ENCODE results near the gene TBC1D10A.

TBC1D10A gene

DNA sequence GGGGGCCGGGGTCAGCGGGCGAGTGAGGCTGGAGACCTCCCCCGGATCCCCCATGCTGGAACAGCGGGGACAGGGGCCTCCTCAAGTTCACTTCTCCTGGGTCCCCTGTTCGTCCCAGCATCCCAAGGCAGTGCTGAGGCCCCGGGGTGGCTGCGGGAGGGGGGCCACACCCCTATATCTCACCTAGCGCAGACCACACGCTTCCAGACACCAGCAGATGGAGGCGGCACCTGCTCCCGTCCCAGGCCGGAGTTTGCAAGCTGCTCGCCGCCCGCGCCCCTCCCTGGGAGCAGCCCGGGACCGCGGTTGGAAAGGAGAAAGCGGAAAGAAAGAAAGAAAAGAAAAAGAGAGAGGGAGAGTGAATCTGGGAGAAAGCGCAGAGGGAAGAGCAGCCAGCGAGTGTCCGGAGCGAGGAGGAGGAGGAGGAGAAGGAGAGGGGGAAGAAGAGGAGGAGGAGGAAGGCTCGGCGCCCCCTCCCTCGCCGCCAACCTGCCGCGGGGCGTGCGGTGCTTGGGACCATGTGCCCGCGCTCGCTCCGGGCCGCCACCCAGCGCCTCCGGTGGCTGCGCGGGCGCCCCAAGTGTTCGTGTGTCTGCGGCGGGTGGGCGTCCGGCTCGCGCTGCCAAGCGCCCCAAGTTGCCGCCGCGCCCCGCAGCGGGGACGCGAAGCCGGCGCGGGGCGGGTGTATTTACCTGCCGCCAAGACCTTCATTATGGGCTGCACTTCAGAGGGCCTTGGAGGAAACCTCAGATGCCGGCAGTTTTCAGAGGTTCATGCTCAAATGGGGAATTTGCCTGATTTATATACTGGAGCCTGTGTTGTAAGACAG lies 80.5 kb downstream of the TBC1D10A start, which contains the start of gene LIF:
Gene LIF (minus strand): TSS at position 775 of the 829 bp plus-strand sequence. CDS start 64 bp downstream, at position 711.
- Histone ChIP-seq H3K27ac (no peak within 1 kb of the TSS), H3K79me2 (no peaks in the 10 kb centered on the region), H3K36me3 (ENCODE audit: control insufficient read depth, insufficient read depth, low read length) (no peaks in the 10 kb centered on the region), H2AFZ (peak within 1 kb of the TSS; percentile 77), H3K9ac (no peak within 1 kb of the TSS), H3K4me2 (ENCODE audit: low read length) (peak within 1 kb of the TSS; percentile 80), H3K4me1 (no peaks in the 10 kb centered on the region), H3K27me3 (ENCODE audit: control insufficient read depth, insufficient read depth, low read length) (no peaks in the 10 kb centered on the region), H3K4me3 (ENCODE audit: low read depth, low read length) (peak within 1 kb of the TSS; percentile 42), H3K9me3 (ENCODE audit: control insufficient read depth, low read length) (no peaks in the 10 kb centered on the region)
- TF ChIP-seq, protein P1, sequence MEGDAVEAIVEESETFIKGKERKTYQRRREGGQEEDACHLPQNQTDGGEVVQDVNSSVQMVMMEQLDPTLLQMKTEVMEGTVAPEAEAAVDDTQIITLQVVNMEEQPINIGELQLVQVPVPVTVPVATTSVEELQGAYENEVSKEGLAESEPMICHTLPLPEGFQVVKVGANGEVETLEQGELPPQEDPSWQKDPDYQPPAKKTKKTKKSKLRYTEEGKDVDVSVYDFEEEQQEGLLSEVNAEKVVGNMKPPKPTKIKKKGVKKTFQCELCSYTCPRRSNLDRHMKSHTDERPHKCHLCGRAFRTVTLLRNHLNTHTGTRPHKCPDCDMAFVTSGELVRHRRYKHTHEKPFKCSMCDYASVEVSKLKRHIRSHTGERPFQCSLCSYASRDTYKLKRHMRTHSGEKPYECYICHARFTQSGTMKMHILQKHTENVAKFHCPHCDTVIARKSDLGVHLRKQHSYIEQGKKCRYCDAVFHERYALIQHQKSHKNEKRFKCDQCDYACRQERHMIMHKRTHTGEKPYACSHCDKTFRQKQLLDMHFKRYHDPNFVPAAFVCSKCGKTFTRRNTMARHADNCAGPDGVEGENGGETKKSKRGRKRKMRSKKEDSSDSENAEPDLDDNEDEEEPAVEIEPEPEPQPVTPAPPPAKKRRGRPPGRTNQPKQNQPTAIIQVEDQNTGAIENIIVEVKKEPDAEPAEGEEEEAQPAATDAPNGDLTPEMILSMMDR (IDR thresholded peaks at IDR 0.05): no peak

DNA sequence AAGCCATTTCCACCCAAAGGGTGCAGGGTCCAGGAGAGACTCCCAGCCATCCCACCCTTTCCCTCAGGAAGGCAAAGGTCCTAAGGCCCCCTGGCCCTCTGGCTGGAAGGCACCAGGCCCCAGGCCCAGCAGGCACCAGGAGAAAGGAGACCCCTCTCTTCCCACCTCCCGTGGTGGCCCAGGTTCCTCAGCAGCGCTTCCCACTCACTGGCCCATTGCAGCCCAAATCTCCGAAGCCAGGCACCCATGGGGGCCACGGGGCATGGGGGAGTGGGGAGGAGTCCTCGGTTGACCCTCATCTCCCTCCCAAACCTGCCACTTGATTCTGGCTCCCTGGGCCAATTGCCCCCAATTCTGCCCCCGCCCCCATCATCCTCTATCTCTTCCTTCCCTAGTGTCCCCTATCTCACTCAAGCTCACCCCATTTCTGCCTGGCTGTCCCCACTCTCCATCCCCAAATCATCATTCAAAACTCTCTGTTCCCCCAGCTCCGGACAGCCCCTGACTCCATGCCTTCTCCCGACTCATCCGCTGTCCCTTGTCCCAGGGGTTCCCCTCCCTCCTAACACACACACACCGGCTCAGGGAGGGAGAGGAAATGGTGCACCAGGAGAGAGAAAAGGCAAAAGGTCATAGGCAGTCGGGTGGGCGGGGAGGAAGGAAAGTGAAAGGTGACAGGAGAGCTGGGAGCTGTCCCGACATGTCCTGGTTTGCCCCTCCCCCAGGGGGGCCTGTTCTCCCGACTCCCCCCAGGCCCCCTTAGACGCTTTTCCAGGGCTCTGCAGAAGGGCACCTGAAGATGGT lies 81.4 kb downstream of the TBC1D10A start:
- H3K9me3 ChIP-seq (ENCODE audit: control insufficient read depth, low read length): no peaks in the 10 kb centered on the region
- TF ChIP-seq, protein P1 (IDR thresholded peaks at IDR 0.05): no peak
- no peak overlapping the region for H3K9ac ChIP-seq
- H3K27ac ChIP-seq: no peak overlapping the region
- H3K79me2 ChIP-seq: no peaks in the 10 kb centered on the region
- no peak overlapping the region for H2AFZ ChIP-seq
- H3K27me3 ChIP-seq (ENCODE audit: control insufficient read depth, insufficient read depth, low read length): no peaks in the 10 kb centered on the region
- H3K4me3 ChIP-seq (ENCODE audit: low read depth, low read length): peak overlapping the region; percentile 42
- H3K4me1 ChIP-seq: no peaks in the 10 kb centered on the region
- H3K4me2 ChIP-seq (ENCODE audit: low read length): peak overlapping the region; percentile 80
- no peaks in the 10 kb centered on the region for H3K36me3 ChIP-seq (ENCODE audit: control insufficient read depth, insufficient read depth, low read length)

DNA sequence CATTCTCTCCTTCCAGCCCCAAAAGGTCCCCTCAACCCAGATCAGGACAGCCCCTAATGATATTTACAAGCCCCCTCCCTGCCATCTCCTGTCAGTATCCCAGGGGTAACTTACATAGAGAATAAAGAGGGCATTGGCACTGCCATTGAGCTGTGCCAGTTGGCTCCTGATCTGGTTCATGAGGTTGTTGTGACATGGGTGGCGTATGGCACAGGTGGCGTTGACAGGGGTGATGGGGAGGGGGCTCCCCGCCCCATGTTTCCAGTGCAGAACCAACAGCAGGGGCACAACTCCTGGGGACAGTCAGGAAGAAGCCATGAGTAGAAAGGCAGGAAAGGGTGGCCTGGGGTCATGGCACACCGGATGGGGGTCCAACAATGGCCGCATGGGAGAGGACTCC lies 82.1 kb downstream of the TBC1D10A start:
- Histone ChIP-seq H3K79me2 (no peaks in the 10 kb centered on the region), H3K4me2 (ENCODE audit: low read length) (no peak overlapping the region)
- TF ChIP-seq, protein P1 (IDR thresholded peaks at IDR 0.05): no peak

DNA sequence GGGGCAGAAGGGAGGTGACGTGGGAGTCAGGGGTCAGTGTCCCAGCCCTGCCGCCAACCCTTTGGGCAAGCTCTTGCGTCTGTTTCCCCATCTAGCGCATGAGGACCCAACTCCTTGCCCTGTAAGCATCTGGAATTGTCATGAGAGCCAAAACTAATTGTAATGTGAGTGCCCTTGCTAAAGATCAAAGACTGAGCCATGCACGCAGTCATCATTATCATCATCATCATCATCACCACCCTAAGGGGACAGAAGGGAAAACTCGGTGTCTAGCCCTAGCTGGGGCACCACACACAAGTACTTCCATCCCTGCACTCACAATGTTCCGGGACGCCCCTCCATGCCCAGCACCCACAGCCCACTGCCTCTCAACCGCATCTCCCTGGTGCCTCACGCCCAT lies 82.7 kb downstream of the TBC1D10A start:
- H3K4me1 ChIP-seq: no peaks in the 10 kb centered on the region
- H3K4me3 ChIP-seq (ENCODE audit: low read depth, low read length): no peak overlapping the region
- H3K36me3 ChIP-seq (ENCODE audit: control insufficient read depth, insufficient read depth, low read length): no peaks in the 10 kb centered on the region
- H3K27ac ChIP-seq: no peak overlapping the region
- H2AFZ ChIP-seq: no peak overlapping the region
- no peak overlapping the region for H3K9ac ChIP-seq
- H3K27me3 ChIP-seq (ENCODE audit: control insufficient read depth, insufficient read depth, low read length): no peaks in the 10 kb centered on the region
- no peaks in the 10 kb centered on the region for H3K79me2 ChIP-seq
- TF ChIP-seq, protein P1 (IDR thresholded peaks at IDR 0.05): no peak
- no peaks in the 10 kb centered on the region for H3K9me3 ChIP-seq (ENCODE audit: control insufficient read depth, low read length)
- no peak overlapping the region for H3K4me2 ChIP-seq (ENCODE audit: low read length)

More for the DNA sequence above, 82.1 kb downstream of the TBC1D10A start:
- Histone ChIP-seq H3K4me1 (no peaks in the 10 kb centered on the region), H3K36me3 (ENCODE audit: control insufficient read depth, insufficient read depth, low read length) (no peaks in the 10 kb centered on the region), H3K27ac (no peak overlapping the region), H3K9me3 (ENCODE audit: control insufficient read depth, low read length) (no peaks in the 10 kb centered on the region), H3K4me3 (ENCODE audit: low read depth, low read length) (no peak overlapping the region), H3K27me3 (ENCODE audit: control insufficient read depth, insufficient read depth, low read length) (no peaks in the 10 kb centered on the region), H3K9ac (no peak overlapping the region), H2AFZ (no peak overlapping the region)

All from parathyroid adenoma (tissue), 2 donors.